Measurements from ENCODE around the gene OR10A4.
A peak's percentile ranks its signal among the peaks of the same experiment; 100 is the strongest.

OR10A4 gene

GRCh38 chr11:6920702-6921101 is 44.3 kb downstream of the OR10A4 start, which contains the start of gene OR2D3:
OR2D3 (plus strand) TSS chr11:6921002; CDS start chr11:6921002, 0 bp downstream.
- DNase-seq (ENCODE audit: insufficient read length, low spot score) (no peak), FAIRE-seq (no peak)
- no peak for TF ChIP-seq PAX5 (IDR thresholded peaks at IDR 0.05; ENCODE audit: insufficient read depth, low read length, severe bottlenecking)
- no peak for TF ChIP-seq POU2F2 (IDR thresholded peaks at IDR 0.05; ENCODE audit: low read depth, low read length)
- no peak for TF ChIP-seq POLR2AphosphoS5 (IDR thresholded peaks at IDR 0.05; ENCODE audit: low read depth, low read length)
- no peak for TF ChIP-seq TAF1 (IDR thresholded peaks at IDR 0.05; ENCODE audit: low read depth, low read length)

- no peak for TF ChIP-seq POU2F2 (IDR thresholded peaks at IDR 0.05; ENCODE audit: low read depth, low read length)
- TF ChIP-seq SPI1 (IDR thresholded peaks at IDR 0.05; ENCODE audit: low read depth, low read length) = no peak
- TF ChIP-seq POLR2A (IDR thresholded peaks at IDR 0.05; ENCODE audit: low read depth, low read length) = no peak
- no peak for TF ChIP-seq PAX5 (IDR thresholded peaks at IDR 0.05; ENCODE audit: insufficient read depth, low read length, severe bottlenecking)
- no peak for TF ChIP-seq TAF1 (IDR thresholded peaks at IDR 0.05; ENCODE audit: low read depth, low read length)
- no peak for TF ChIP-seq POLR2AphosphoS5 (IDR thresholded peaks at IDR 0.05; ENCODE audit: low read depth, low read length)
- DNase-seq (ENCODE audit: insufficient read length, low spot score) (no peak), FAIRE-seq (no peak)
Observed at GRCh38 chr11:6925007-6925577, 48.7 kb downstream of the OR10A4 start.

- no peak for TF ChIP-seq TAF1 (IDR thresholded peaks at IDR 0.05; ENCODE audit: low read depth, low read length)
- TF ChIP-seq POU2F2 (IDR thresholded peaks at IDR 0.05; ENCODE audit: low read depth, low read length) = no peak
- TF ChIP-seq SPI1 (IDR thresholded peaks at IDR 0.05; ENCODE audit: low read depth, low read length) = no peak
- TF ChIP-seq POLR2A (IDR thresholded peaks at IDR 0.05; ENCODE audit: low read depth, low read length) = no peak
- no peak for TF ChIP-seq PAX5 (IDR thresholded peaks at IDR 0.05; ENCODE audit: insufficient read depth, low read length, severe bottlenecking)
- TF ChIP-seq POLR2AphosphoS5 (IDR thresholded peaks at IDR 0.05; ENCODE audit: low read depth, low read length) = no peak
- DNase-seq (ENCODE audit: insufficient read length, low spot score) = no peak
- peak; percentile 83 for FAIRE-seq
Observed at GRCh38 chr11:6925636-6926207, 49.3 kb downstream of the OR10A4 start.

GRCh38 chr11:6926208-6927029 is 50.0 kb downstream of the OR10A4 start, which contains the start of gene ZNF215:
ZNF215 (plus strand) TSS chr11:6926426; CDS start chr11:6932273, 5,847 bp downstream.
- TF ChIP-seq PAX5 (IDR thresholded peaks at IDR 0.05; ENCODE audit: insufficient read depth, low read length, severe bottlenecking) = peak; percentile 70
- TF ChIP-seq TAF1 (IDR thresholded peaks at IDR 0.05; ENCODE audit: low read depth, low read length) = peak; percentile 37; the same call in 1 of the 2 replicates
- TF ChIP-seq POU2F2 (IDR thresholded peaks at IDR 0.05; ENCODE audit: low read depth, low read length) = no peak
- FAIRE-seq = peak; percentile 65
- peak; percentile 39 for DNase-seq (ENCODE audit: insufficient read length, low spot score)

DNA sequence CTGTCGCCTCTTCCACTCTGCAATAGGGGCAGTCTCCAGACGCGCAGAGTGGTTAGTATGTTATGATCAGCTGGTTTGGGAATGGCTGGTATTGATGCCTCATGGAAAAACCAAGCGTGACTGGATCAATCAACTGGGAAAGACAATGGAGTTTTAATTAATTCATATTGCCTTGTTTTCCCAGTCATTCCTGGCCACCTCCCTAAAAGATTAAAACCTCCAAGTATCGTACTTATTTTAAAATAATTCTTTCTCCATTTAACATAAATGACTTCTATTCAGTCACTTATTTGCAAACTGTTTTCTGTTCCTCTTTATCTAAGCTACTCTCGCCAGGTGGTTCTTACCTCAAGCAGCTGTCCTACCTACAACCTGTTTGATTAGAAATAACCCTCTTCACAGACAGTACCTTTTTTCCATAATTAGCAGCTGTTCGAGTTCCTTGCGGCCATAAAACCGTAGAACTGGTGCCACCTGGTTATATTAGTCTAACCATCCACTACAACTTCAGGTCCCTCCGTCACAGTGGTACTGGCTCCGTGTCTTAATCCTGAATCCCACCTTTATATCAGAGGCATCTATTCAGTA is 50.7 kb downstream of the OR10A4 start:
- peak; percentile 92 for TF ChIP-seq SPI1 (IDR thresholded peaks at IDR 0.05; ENCODE audit: low read depth, low read length)
- TF ChIP-seq POLR2A (IDR thresholded peaks at IDR 0.05; ENCODE audit: low read depth, low read length) = no peak
- FAIRE-seq (peak; percentile 85), DNase-seq (ENCODE audit: insufficient read length, low spot score) (no peak)

Data from GM12891 (cell line).